Panc1 (cell line): ENCODE results near the gene MYH13. TPM values are rescaled to one million over a fixed set of nuclear protein-coding genes. Genes with fewer than 3 reads are reported as not detected.

ENCODE experiments used
- ATAC-seq: fragments of 200-7000 bp; cut with Tn5 transposase; 2 replicates; pipeline ENCODE4 v1.9.1; 2020; ENCODE audit warnings: mild to moderate bottlenecking, moderate library complexity
- BruUV-seq: library from RNA; stranded (reverse); fragments of 400-500 nt; replicated peaks from 2 replicates; lab custom pipeline; 2021; lab: Mats Ljungman, UMichigan
- CTCF ChIA-PET: fragments of 300-600 bp; sonication (Branson Sonifier 250); formaldehyde crosslinking; loops from one replicate; lab custom pipeline; 2022; ENCODE audit warnings: antibody characterized with exemption; lab: Charles Lee
- POLR2A ChIA-PET: fragments of 300-600 bp; sonication (Branson Sonifier 250); formaldehyde crosslinking; loops from one replicate; lab custom pipeline; 2022; ENCODE audit warnings: antibody characterized with exemption; lab: Charles Lee
- DNase-seq: peaks from one replicate; pipeline ENCODE4 v3.0.0-alpha.2; 2010; ENCODE audit warnings: low read depth, low spot score
- H3K27ac ChIP-seq: 2 replicates; pipeline ENCODE4 v1.5.1; 2011; ENCODE audit warnings: mild to moderate bottlenecking, low read length, inconsistent platforms
- H3K27me3 ChIP-seq: fragments of 200-500 bp; sonication (Bioruptor generic); 2 replicates; pipeline ENCODE4 v1.6.0; 2014; ENCODE audit warnings: low read length, inconsistent platforms; ENCODE audit not compliant: control insufficient read depth, insufficient read depth
- H3K36me3 ChIP-seq: fragments of 200-500 bp; sonication (Bioruptor generic); 2 replicates; pipeline ENCODE4 v1.5.1; 2014; ENCODE audit warnings: inconsistent platforms, mild to moderate bottlenecking, low read length, moderate library complexity; ENCODE audit not compliant: control insufficient read depth, insufficient read depth
- H3K4me1 ChIP-seq: 2 replicates; pipeline ENCODE4 v1.5.1; 2011; ENCODE audit warnings: inconsistent platforms, mild to moderate bottlenecking, low read length, moderate library complexity; ENCODE audit not compliant: control insufficient read depth, insufficient read depth
- H3K4me3 ChIP-seq, 2 experiments: 2 replicates each; pipeline ENCODE4 v1.5.1; 2011 to 2012; ENCODE audit warnings: low read depth in 2 of 2, low read length in 2 of 2, mild to moderate bottlenecking in 2 of 2, inconsistent platforms in 1 of 2, moderate library complexity in 1 of 2
- H3K9me3 ChIP-seq: fragments of 200-500 bp; sonication (Bioruptor generic); 2 replicates; pipeline ENCODE4 v1.5.1; 2014; ENCODE audit warnings: low read depth, mild to moderate bottlenecking, inconsistent platforms, low read length, moderate library complexity; ENCODE audit not compliant: control insufficient read depth, insufficient read depth
- POLR2AphosphoS5 ChIP-seq: IDR thresholded peaks from 2 replicates; pipeline ENCODE4 v1.6.1; 2012; ENCODE audit warnings: mild to moderate bottlenecking, low read depth, low read length, moderate library complexity
- REST ChIP-seq, 2 experiments: IDR thresholded peaks; 2 replicates each; pipeline ENCODE4 v1.6.1; 2011 to 2012; ENCODE audit warnings: low read depth in 2 of 2, control low read depth in 1 of 2, low read length in 1 of 2, mild to moderate bottlenecking in 1 of 2, moderate library complexity in 1 of 2; ENCODE audit not compliant: insufficient read depth in 1 of 2
- SIN3A ChIP-seq: IDR thresholded peaks from 2 replicates; pipeline ENCODE4 v1.6.1; 2012; ENCODE audit warnings: low read depth, mild to moderate bottlenecking, low read length, moderate library complexity, borderline replicate concordance; ENCODE audit not compliant: insufficient read depth
- TCF7L2 ChIP-seq: IDR thresholded peaks from 2 replicates; pipeline ENCODE4 v1.6.1; 2011; ENCODE audit warnings: mild to moderate bottlenecking, low read depth, low read length, inconsistent platforms
- in situ Hi-C: cut with HindIII; loops from 2 replicates; pipeline ENCODE4 v1.10.0; 2016; ENCODE audit warnings: low sequenced_read_pairs, low pct_unique_long_range_greater_than_20kb
- intact Hi-C: fragments of 100-400 bp; cut with micrococcal nuclease; formaldehyde crosslinking; loops from one replicate; pipeline ENCODE4 v1.10.0; 2022; ENCODE audit not compliant: unreplicated experiment
- total RNA-seq: library from RNA; stranded (reverse); gene quantifications from one replicate; pipeline ENCODE4 v1.2.1, GENCODE V29; 2021; ENCODE audit not compliant: unreplicated experiment
- TF ChIP-seq, protein P1 (sequence below): fragments of 450-650 bp; IDR thresholded peaks from 2 replicates; pipeline ENCODE4 v1.5.1; 2017; ENCODE audit warnings: mild to moderate bottlenecking

Gene MYH13
- total RNA-seq, 1 experiment from 2014 or later = not detected

GRCh38 chr17:10313037-10313672, 59.7 kb downstream of the MYH13 start:
- DNase-seq (no peak), ATAC-seq (no peak)
- CTCF ChIA-PET = no interaction called here
- Histone ChIP-seq H3K4me3 (no peak overlapping the region), H3K36me3 (no peaks in the 10 kb centered on the region), H3K9me3 (no peaks in the 10 kb centered on the region), H3K27ac (no peak overlapping the region), H3K4me1 (no peaks in the 10 kb centered on the region), H3K27me3 (no peaks in the 10 kb centered on the region)
- POLR2A ChIA-PET = no interaction called here
- intact Hi-C loops = no loop called here
- in situ Hi-C loops = no loop called here
- no peak for TF ChIP-seq POLR2AphosphoS5
- no peak for TF ChIP-seq REST (IDR thresholded peaks at IDR 0.05; ENCODE audit: insufficient read depth in 1 of 2, low read depth in 2 of 2, low read length in 1 of 2)
- BruUV-seq = no TSS peak

GRCh38 chr17:10311131-10311530, 61.7 kb downstream of the MYH13 start:
- in situ Hi-C loops = no loop called here
- no peaks in the 10 kb centered on the region for H3K4me1 ChIP-seq
- POLR2A ChIA-PET = no interaction called here
- no peaks in the 10 kb centered on the region for H3K9me3 ChIP-seq
- no peak for ATAC-seq
- no peak for DNase-seq
- intact Hi-C loops = no loop called here
- TF ChIP-seq SIN3A (no peak), TCF7L2 (no peak), POLR2AphosphoS5 (no peak), REST (IDR thresholded peaks at IDR 0.05; ENCODE audit: insufficient read depth in 1 of 2, low read depth in 2 of 2, low read length in 1 of 2) (no peak)
- TF ChIP-seq, protein P1, sequence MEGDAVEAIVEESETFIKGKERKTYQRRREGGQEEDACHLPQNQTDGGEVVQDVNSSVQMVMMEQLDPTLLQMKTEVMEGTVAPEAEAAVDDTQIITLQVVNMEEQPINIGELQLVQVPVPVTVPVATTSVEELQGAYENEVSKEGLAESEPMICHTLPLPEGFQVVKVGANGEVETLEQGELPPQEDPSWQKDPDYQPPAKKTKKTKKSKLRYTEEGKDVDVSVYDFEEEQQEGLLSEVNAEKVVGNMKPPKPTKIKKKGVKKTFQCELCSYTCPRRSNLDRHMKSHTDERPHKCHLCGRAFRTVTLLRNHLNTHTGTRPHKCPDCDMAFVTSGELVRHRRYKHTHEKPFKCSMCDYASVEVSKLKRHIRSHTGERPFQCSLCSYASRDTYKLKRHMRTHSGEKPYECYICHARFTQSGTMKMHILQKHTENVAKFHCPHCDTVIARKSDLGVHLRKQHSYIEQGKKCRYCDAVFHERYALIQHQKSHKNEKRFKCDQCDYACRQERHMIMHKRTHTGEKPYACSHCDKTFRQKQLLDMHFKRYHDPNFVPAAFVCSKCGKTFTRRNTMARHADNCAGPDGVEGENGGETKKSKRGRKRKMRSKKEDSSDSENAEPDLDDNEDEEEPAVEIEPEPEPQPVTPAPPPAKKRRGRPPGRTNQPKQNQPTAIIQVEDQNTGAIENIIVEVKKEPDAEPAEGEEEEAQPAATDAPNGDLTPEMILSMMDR = no peak
- no peak overlapping the region for H3K4me3 ChIP-seq
- no peaks in the 10 kb centered on the region for H3K27me3 ChIP-seq
- H3K36me3 ChIP-seq = no peaks in the 10 kb centered on the region
- CTCF ChIA-PET = no interaction called here
- no TSS peak for BruUV-seq
- H3K27ac ChIP-seq = no peak overlapping the region
